Prostate gland (tissue), 2 donors: Measurements from ENCODE around the gene LUM. TPM values are rescaled to one million over a fixed set of nuclear protein-coding genes. Genes with fewer than 3 reads are reported as not detected.

Experiments used
- DNase-seq: peaks from one replicate; pipeline ENCODE4 v3.0.0-alpha.2; 2019; ENCODE audit warnings: low spot score
- H3K27ac ChIP-seq, 2 donors: fragments of 200-600 bp; sonication (generic); 2 replicates each; pipeline ENCODE4 v1.5.1; 2017 to 2019
- H3K27me3 ChIP-seq: fragments of 200-600 bp; sonication (generic); replicated peaks from 2 replicates; pipeline ENCODE4 v1.5.1; 2019; ENCODE audit not compliant: insufficient read depth
- H3K36me3 ChIP-seq, 2 donors: fragments of 200-600 bp; sonication (generic); 1 replicate in 1 of 2; 2 replicates in 1 of 2; pipeline versions ENCODE4 v1.5.1 to v1.8.1; 2017 to 2019
- H3K4me1 ChIP-seq: fragments of 200-600 bp; sonication (generic); replicated peaks from 2 replicates; pipeline ENCODE4 v1.5.1; 2019
- H3K4me3 ChIP-seq, 2 donors: fragments of 200-600 bp; sonication (generic); 2 replicates each; pipeline ENCODE4 v1.5.1; 2017 to 2019
- H3K9me3 ChIP-seq: fragments of 200-600 bp; sonication (generic); 2 replicates; pipeline ENCODE4 v1.5.1; 2017
- POLR2A ChIP-seq: fragments of 450-650 bp; IDR thresholded peaks from one replicate; pipeline ENCODE4 v1.6.1; 2016; ENCODE audit warnings: antibody characterized with exemption, mild to moderate bottlenecking
- POLR2AphosphoS5 ChIP-seq: sonication (generic); formaldehyde crosslinking; IDR thresholded peaks from one replicate; pipeline ENCODE4 v1.6.1; 2017; ENCODE audit warnings: antibody characterized with exemption
- WGBS: methylation state at CpG from one replicate; pipeline ENCODE4 v1.1.5; 2018; 5-methylcytosine and 5-hydroxymethylcytosine counted together
- intact Hi-C: fragments of 100-400 bp; cut with DNase I; formaldehyde crosslinking; loops from one replicate; pipeline ENCODE4 v1.14.2; 2022
- total RNA-seq, 2 donors: library from RNA; depleted of rRNA; stranded (reverse); fragments of >200 nt; gene quantifications; one replicate each; pipeline ENCODE4 v1.1.0, GENCODE V29; 2016
- TF ChIP-seq, protein P1 (sequence below), 4 experiments: fragments of 200-600 bp in 2 of 4; fragments of 450-650 bp in 2 of 4; sonication (generic) in 2 of 4; IDR thresholded peaks; 1 replicate in 3 of 4; 2 replicates in 1 of 4; pipeline ENCODE4 v1.5.1; 2016 to 2019; ENCODE audit warnings: antibody characterized with exemption in 4 of 4, mild to moderate bottlenecking in 2 of 4, moderate library complexity in 2 of 4

Gene LUM
- total RNA-seq, 2 donors from 2014 or later = 34.3 to 56.1 TPM

GRCh38 chr12:91072931-91073330, 38.4 kb downstream of the LUM start:
- Histone ChIP-seq H3K4me3 (no peak overlapping the region), H3K36me3 (no peaks in the 10 kb centered on the region), H3K27ac (no peak overlapping the region), H3K4me1 (no peaks in the 10 kb centered on the region), H3K27me3 (no peaks in the 10 kb centered on the region), H3K9me3 (no peaks in the 10 kb centered on the region)
- WGBS = 34% methylated on average over 2 of the region's 2 CpGs
- intact Hi-C loops = no loop called here
- DNase-seq = no peak
- TF ChIP-seq POLR2A (no peak), POLR2AphosphoS5 (no peak)
- TF ChIP-seq, protein P1, sequence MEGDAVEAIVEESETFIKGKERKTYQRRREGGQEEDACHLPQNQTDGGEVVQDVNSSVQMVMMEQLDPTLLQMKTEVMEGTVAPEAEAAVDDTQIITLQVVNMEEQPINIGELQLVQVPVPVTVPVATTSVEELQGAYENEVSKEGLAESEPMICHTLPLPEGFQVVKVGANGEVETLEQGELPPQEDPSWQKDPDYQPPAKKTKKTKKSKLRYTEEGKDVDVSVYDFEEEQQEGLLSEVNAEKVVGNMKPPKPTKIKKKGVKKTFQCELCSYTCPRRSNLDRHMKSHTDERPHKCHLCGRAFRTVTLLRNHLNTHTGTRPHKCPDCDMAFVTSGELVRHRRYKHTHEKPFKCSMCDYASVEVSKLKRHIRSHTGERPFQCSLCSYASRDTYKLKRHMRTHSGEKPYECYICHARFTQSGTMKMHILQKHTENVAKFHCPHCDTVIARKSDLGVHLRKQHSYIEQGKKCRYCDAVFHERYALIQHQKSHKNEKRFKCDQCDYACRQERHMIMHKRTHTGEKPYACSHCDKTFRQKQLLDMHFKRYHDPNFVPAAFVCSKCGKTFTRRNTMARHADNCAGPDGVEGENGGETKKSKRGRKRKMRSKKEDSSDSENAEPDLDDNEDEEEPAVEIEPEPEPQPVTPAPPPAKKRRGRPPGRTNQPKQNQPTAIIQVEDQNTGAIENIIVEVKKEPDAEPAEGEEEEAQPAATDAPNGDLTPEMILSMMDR (IDR thresholded peaks at IDR 0.05) = no peak

GRCh38 chr12:91070936-91071335, 40.4 kb downstream of the LUM start:
- TF ChIP-seq POLR2A (no peak), POLR2AphosphoS5 (no peak)
- TF ChIP-seq, protein P1 (IDR thresholded peaks at IDR 0.05) = no peak
- no peak overlapping the region for H3K27ac ChIP-seq
- no peak for DNase-seq
- H3K36me3 ChIP-seq = no peaks in the 10 kb centered on the region
- H3K4me3 ChIP-seq = no peak overlapping the region
- intact Hi-C loops = no loop called here
- H3K4me1 ChIP-seq = no peaks in the 10 kb centered on the region
- no peaks in the 10 kb centered on the region for H3K27me3 ChIP-seq
- no peaks in the 10 kb centered on the region for H3K9me3 ChIP-seq

GRCh38 chr12:91065396-91065795, 45.9 kb downstream of the LUM start:
- WGBS = 91% methylated on average over 3 of the region's 3 CpGs
- no peak for DNase-seq
- Histone ChIP-seq H3K27me3 (no peaks in the 10 kb centered on the region), H3K27ac (no peak overlapping the region), H3K4me1 (no peaks in the 10 kb centered on the region), H3K9me3 (no peaks in the 10 kb centered on the region), H3K36me3 (no peaks in the 10 kb centered on the region), H3K4me3 (no peak overlapping the region)
- TF ChIP-seq POLR2AphosphoS5 (no peak), POLR2A (no peak)
- TF ChIP-seq, protein P1 (IDR thresholded peaks at IDR 0.05) = no peak
- intact Hi-C loops = no loop called here

- no peak for TF ChIP-seq POLR2A
- intact Hi-C loops = no loop called here
- H3K4me1 ChIP-seq = no peaks in the 10 kb centered on the region
- no peaks in the 10 kb centered on the region for H3K9me3 ChIP-seq
- H3K27me3 ChIP-seq = no peaks in the 10 kb centered on the region
- no peak overlapping the region for H3K4me3 ChIP-seq
- H3K36me3 ChIP-seq = no peaks in the 10 kb centered on the region
- no peak for DNase-seq
- WGBS = 89% methylated on average over 3 of the region's 3 CpGs
- H3K27ac ChIP-seq = no peak overlapping the region
These were observed 46.7 kb downstream of the LUM start for GRCh38 chr12:91064640-91065039.

DNA sequence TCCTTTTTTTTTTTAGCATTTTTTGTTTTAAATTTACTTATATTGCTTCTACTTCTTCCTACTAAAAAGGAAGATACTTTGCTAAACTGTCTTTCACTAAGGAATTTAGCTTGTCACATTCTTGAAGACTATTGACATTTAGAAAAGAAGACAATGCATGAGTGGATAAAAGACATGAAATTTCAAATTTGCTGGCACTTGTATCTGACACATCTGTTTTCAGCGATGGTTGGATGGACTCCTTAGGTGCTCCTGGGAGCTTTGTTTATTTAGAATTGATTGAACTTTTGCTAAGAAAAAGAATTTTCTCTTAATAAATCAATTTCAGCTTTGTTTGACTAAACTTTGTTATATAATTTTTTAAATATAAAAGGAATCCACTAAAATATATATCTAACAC, 50.2 kb downstream of the LUM start:
- 81% methylated on average over 1 of the region's 1 CpG for WGBS
- Histone ChIP-seq H3K9me3 (no peaks in the 10 kb centered on the region), H3K4me1 (no peaks in the 10 kb centered on the region), H3K27ac (no peak overlapping the region), H3K36me3 (no peaks in the 10 kb centered on the region), H3K4me3 (no peak overlapping the region), H3K27me3 (no peaks in the 10 kb centered on the region)
- TF ChIP-seq POLR2A (no peak), POLR2AphosphoS5 (no peak)
- TF ChIP-seq, protein P1 (IDR thresholded peaks at IDR 0.05) = no peak
- DNase-seq = no peak
- intact Hi-C loops = no loop called here
